Measurements from ENCODE around the gene GNG4.
"Not testable (repeated sequence)": the region's sequence is repeated elsewhere in the genome, so short reads cannot be mapped to it uniquely, and the experiment has no call there.

Gene GNG4

DNA sequence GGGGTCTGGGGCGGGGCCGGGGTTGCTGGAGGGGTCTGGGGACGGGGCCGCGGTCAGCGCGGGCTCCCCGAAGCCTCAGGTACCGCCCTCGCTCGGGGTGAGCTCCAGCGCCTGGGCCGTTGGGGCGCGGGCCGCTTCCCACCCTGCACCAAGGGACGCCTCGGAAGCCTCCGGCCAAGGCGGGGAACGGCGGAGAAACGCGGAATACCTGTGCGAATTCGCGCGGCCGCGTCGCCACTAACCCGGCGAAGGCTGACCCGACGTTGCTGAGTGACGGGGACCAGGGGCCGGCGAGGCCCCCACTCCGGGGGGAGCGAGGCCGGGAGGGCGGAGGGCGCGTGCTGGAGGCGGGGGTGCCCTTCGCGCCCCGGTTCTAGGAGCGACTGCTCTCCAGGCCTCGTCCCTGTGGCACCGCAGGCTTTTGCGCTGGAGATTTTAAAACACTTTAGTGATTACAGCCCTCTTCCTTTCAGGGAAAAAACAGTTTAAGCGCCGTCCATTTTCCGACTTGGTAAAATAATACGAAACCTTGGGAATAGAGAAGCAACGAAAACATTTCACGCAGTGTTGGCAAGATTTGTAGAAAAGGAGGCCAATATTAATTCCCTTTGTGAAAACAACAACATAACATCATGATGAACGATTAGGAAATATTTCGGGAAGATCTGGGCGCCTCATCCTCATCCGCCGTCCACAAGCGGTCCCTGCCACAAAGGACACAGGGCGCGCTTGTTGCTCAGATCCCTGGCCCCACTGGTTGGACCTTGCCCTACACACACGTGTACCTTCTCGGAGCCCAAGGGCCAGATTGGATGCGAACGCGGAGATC lies 971 bp upstream of the GNG4 start:
- no peak for DNase-seq (ENCODE audit: low read depth)

DNA sequence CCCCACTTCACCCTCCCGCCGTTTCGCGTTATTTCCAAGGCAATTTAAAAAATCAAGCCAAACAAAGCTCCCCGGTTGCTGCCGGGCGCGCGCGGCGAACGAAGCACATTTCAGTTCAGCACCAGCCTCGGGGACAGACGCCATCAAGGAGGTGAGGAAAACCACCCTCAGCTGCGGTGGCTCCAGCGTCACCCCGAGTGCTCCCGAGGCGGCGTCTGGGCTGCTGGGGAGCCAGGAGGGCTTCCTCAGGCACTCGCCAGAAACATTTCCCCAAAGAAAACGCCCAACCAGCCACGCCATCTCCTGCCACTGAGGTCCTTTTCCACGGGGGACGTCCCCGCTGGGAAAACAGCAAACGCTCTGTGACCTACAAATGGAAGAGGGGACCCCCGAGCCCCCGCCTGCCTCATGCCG lies 623 bp downstream of the GNG4 start:
- peak; percentile 42 for DNase-seq (ENCODE audit: low read depth)

DNA sequence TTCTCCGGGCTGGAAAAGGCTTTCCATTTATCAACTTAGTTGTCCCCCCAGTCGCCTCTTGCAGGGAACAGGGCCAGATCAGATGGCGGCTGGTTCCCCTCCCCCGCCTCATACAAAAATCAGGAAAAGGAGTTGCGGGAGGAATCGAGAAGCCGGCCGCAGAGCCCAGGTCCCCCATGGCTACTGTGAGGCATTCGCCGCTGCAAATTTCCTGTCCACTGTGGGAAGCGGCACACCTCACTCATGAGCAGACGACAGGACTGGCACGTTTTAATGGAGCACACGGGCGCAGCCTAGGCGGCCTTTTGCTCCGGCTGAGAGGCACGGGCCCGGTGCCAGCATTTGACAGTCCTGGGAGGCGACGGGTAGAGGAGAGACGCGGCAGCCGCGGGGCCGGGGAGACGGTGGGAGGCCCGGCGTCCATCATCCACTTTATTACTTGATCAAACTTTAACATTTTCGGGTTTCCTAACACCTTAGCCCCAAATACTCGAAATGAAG lies 1.1 kb downstream of the GNG4 start:
- DNase-seq (ENCODE audit: low read depth), result no peak

DNA sequence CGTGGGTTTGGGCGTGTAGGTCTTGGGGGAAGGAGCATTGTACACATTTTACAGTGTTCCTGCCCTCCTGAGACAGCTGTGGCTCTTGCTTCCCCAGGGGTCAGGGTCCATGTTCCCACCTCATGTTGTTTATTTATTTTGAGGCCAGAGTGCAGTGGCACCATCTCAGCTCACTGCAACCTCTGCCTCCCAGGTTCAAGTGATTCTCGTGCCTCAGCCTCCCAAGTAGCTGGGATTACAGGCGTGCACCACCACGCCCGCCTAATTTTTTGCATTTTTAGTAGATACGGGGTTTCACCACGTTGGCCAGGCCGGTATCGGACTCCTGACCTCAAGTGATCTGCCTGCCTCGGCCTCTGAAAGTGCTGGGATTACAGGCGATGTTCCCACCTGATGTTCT lies 2.0 kb downstream of the GNG4 start:
- DNase-seq (ENCODE audit: low read depth), result not testable (repeated sequence)

DNA sequence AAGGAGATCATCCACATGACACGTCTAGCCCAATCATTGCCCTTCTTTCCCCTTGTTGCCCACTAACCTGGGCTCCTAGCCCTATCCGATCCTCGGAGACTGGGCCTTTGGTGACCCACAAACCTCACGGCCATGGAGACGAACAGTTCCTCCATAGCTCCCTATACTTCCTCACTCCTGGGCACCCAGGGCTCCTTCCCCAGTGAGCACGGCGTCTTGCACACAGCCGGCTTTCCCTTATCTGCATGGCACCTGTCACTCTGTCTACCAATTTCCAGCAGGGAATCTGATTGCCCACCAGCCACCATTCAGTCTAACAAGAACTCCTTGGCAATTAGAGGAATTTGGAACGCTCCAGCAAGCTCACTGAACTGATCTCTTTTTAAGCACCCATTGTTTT lies 3.1 kb downstream of the GNG4 start:
- DNase-seq (ENCODE audit: low read depth), result no peak

DNA sequence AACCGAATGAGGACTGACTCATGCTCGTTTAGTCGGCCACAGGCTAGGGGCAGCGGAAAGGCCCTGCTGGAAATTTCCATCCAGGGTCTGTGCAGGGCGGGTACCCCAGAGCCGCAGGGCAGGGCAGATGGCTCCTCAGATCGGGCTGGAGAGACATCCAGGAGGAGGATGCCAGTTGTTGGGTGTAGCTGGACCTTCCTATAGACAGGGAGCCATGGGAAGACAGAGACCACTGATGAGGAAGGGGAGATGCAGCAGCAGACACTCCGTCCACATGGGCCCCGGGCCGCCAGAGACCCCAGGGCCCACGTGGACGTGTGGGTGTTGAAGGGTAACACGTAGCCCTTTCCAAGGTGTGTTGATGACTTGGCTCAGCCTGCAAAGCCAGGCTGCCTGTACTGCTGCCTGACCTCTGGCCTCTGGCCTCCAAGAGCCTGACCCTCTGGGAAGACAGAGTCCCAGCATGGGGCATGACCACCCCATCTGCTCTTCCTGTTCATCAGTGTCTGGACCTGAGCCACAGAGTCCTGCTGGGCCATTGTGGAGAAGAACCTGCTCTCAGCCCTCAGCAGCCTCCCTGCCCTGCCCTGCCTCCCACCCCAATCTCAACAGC lies 4.8 kb downstream of the GNG4 start:
- DNase-seq (ENCODE audit: low read depth), result no peak

DNA sequence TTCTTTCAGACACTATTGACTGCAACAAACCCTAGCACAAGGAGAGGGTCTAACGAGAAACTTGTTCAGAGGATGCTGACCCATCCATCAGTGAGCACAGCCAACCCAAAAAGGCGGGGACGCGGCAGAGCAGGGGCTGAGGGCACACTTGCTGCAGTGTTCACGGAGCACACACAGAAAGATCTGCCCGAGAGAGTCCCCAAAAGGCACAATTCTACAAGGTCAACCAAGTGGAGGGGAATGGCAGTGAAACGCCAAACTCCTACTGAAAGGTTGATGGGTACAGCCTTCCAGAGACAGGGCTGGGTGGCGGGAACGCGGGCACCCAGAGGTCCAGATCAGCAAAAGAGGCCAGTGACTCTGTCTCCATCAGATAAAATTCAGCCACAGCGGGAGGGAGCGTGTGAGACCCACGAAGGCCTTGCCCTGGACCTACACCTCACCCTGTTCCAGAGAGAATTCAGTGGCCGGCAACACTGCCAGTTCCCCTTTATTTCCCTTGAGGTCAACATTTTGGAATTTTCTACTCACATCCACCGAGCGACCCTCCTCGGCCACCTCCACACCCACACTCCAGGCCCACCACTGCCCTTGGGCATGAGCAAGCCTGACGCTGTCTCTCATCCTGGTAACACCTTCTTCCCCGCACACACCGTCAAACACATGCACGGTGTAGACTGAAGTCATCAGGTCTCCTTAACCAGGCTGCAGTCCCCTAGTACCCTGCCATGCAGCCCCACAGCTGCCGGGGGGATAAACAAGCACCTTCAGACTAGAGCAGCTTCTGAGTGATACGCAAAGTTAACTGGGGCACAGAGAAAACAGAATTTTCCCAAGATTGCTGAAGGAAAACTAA lies 5.5 kb downstream of the GNG4 start:
- no peak for DNase-seq (ENCODE audit: low read depth)

DNA sequence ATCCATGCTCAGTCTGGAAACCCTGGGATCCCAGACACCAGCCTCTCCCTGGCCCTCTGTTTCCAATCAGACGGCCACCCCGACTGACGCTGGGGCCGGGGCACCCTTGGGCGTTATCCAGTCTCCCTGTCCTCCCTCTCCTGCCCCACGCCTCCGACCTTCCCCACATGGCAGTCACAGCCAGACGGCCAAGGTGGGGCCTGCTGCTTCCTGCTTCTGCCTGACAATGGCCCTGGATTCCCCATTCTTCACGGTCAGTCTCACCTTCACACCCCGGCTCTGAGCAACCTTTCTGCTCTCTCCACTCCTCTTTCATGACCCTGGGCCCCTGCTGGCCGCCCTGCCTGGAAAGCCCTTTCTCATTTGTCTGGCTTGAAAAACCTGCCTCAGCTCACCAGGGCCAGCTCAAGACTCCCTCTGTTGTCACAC lies 6.6 kb downstream of the GNG4 start:
- no peak for DNase-seq (ENCODE audit: low read depth)

DNA sequence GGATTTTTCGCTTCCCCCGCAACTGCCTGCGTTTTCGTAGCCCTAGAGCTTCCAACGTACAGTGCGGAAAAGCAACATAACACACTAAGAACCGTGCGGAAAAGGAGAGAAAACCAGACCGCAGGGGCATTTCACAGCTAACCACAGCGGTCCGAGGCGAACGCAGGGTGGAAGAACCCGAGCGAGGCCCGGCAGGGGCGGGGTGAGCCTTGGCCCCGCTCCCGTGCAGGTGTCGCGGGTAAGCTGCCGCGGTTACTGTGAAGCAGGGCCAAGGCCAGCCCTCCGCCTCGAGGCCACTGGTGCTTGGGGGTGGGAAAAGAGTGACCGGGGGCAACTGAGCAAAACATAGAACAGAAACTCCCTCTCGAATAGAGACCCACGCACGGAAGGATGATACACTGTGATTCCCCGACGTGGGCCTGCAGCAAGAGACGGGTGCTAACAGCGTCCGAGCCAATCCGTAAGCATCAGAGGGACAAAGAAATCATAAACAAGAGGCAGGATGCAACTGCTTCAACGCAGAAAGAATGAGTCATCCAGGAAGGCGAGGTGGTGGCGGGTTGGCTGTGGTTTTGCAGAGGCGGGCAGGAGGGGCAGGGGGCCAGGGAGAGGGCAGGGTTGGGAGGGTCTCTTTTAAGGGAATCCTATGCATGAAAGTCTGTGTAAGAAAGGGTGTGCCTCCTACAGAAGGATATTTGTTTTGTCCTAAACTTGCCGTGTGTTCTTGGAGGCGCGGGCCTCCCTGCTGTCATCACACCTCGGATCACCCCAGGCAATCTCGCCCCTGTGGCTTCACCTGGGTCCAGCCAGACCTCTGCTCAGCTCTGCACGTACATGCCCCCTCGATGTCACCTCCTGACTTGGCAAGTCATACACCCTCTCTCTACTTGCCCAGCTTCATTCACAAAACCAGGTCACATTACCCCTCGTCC lies 7.3 kb downstream of the GNG4 start:
- DNase-seq (ENCODE audit: low read depth), result peak; percentile 37

DNA sequence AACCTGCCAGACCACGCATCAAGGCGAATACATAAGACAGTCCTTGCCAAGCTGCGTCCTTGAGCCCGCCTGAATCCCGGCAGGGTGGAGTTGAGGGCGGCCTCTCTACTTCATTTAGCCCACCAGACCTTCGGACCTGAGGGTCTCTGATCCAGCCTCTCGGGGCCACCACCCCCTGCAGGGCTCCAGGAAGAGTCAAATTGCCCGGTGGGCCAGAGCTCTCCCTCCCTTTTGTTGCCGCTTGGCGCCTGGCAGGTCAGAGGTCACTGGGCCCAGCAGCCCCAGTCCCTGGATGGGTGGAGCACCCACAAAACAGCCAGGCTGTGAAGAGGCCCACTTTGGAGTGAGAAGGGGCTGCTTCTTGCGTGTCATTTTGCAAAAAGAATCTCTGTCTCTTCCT lies 9.0 kb downstream of the GNG4 start:
- DNase-seq (ENCODE audit: low read depth), result no peak

DNA sequence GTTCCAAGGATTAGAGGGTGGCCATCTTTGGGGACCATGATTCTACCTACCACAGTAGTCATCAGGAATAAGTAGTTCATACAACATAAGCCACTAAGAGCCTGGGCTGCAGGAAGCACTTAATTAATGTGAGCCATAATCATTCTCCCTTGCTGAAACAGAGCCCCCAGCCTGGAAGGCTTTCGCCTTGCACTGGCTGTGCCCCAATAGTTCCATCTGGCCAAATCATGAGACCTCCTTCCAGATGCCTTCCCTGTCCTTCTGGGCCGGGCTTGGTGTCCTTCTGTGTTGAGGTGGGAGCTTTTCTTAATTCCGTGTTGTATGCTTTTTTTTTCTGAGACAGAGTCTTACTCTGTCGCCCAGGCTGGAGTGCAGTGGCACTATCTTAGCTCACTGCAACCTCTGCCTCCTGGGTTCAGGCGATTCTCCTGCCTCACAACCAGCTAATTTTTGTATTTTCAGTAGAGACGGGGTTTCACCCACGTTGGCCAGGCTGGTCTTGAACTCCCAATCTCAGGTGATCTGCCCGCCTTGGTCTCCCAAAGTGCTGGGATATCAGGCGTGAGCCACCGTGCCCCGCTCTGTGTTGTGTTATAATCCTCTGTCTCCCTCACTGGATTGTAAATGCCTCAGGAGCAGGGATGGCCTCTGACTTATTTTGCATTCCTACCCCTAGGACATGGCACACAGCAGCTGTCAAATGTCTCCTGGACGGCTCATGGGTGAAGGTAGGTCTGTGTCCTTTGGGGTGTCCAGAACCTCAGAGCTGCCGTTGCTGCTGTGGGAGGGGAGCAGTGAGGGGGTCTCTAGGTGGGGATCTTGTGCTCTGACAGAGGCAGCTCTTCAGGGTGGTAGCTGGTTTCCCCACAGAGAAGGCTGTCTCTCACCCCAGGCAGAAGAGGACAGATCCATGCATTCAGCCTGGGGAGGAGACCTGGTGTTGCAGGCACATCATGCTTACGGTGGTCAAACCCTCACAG lies 10.1 kb downstream of the GNG4 start:
- no peak for DNase-seq (ENCODE audit: low read depth)

DNA sequence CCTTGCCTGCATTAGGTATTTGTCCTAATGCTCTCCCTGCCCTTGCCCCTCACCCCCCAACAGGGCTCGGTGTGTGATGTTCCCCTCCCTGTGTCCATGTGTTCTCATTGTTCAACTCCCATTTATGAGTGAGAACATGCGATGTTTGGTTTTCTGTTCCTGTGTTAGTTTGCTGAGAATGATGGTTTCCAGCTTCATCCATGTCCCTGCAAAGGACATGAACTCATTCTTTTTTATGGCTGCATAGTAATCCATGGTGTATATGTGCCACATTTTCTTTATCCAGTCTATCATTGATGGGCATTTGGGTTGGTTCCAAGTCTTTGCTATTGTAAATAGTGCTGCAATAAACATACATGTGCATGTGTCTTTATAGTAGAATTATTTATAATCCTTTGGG lies 11.0 kb downstream of the GNG4 start:
- DNase-seq (ENCODE audit: low read depth), result not testable (repeated sequence)

DNA sequence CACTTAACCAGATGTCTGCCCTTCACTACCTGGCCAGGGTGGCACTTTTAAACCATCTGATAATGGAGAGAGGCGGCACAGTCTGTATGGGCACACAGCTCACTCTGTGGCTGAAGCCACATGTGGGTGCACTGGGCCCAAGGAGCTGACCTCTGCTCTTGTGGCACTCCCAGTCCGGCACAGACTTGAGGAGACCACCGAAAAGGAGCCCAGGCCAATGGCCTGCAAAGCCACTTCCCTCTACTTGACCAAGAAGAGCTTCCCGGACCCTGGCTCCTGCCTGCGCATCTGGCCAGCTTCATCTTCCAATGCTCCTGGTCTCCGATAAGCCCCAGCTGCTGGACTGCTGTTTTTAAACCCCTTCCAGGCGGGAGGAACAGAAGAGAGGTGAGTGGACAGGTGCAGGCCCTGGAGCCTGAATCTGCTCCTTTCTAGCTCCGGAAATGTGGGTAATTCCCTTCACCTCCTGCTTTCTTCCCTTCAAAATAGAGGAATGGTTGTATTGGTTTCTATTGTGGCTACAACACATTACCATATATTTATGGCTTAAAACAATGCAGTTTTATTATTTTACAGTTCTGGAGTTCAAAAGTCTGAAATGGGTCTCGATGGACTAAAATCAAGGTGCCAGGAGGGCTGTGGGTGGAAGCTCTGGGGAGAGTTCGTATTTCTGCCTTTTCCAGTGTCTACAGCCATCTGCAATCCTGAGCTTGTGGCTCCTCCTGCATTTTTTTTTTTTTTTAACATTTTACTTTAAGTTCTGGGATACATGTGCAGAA lies 11.6 kb downstream of the GNG4 start:
- no peak for DNase-seq (ENCODE audit: low read depth)

DNA sequence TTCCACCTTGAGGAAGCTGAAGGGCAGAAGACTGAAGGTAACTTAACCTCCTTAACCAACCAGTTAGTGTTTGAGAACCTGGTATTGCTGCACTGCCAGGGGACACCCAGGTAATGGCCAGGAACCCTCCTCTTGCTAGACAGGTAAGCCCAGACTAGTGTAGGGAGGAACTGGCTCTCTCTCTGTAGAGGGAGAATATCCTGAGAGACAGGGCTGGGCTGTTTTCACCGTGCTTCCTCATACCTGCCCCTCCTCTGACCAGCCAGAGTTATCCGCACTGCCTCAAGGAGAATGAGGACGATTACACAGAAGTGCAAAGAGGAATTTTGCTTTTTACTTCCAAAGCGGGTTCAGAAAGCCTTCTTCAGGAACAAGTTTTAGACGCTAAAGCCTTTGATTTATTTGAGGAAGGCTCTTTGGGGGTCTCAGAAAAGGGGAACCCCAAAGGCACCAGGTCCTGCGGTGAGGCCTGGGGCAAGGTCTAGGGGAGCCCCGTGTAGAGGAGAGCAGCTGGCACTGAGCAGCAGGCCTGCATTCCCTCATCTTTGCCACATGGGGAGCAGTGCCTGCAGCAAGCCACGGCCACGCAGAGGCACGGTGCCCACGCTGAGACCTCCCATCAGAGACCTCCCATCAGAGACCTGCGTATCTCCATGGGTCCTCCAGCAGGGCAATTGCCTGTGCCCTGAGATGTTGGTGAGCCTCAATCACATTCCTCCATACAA lies 13.5 kb downstream of the GNG4 start:
- DNase-seq (ENCODE audit: low read depth), result no peak

DNA sequence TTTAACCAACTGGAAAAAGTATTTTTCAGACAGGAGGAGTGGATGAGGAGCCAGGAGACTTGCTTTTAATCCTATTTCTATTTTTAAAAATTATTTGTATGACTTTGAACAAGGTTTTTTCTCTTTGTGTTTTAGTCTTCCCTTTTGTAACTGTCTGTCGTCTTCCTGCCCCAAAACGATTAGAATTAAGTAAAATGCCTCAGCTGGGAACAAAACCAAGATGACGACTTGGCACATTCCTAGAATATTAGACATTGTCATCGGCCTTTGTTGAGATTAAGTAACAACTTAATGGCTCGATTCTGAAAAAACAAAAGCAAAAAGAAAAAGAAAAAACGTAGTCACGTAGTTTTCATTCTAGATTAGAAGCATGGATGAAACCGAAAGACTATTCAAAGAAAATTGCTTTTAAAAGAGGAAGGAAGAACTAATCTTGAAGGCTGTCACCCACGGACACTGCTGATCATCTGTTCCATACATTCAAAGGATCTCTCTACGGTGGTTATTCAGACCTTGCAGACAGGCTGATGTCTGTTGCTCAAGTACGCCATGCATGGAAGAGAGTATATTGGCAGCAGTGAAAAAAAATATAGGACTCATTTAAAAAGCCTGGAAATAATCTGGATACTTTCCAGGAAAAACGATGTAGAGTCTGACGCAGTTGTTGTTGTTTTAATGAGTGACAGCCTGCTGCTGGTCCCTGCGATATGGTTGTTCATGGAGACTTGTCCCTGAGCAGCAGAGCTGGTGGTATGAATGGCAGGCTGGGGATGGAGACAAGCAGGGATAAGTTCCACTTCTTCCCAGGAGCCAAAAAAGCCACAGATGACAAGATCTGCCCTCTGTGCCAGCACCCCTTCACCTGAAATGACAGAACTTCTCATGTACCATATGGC lies 16.8 kb downstream of the GNG4 start:
- no peak for DNase-seq (ENCODE audit: low read depth)

DNA sequence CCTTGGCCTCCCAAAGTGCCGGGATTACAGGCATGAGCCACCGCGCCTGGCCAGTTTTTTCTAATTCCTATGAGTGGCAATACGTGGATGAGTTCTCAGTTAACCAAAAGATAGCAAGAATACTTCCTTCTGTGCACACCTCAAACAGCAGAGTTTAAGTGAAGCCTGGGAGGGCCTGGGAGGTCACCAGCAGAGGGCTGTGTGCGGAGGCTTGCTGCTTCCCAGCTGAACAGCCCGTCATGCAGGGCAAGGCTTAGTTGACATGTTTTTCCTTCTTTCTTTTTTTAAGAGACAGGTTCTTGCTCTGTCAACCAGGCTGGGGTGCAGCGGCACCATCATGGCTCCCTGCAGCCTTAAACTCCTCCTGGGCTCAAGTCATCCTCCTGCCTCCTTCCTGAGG lies 17.8 kb downstream of the GNG4 start:
- no peak for DNase-seq (ENCODE audit: low read depth)

DNA sequence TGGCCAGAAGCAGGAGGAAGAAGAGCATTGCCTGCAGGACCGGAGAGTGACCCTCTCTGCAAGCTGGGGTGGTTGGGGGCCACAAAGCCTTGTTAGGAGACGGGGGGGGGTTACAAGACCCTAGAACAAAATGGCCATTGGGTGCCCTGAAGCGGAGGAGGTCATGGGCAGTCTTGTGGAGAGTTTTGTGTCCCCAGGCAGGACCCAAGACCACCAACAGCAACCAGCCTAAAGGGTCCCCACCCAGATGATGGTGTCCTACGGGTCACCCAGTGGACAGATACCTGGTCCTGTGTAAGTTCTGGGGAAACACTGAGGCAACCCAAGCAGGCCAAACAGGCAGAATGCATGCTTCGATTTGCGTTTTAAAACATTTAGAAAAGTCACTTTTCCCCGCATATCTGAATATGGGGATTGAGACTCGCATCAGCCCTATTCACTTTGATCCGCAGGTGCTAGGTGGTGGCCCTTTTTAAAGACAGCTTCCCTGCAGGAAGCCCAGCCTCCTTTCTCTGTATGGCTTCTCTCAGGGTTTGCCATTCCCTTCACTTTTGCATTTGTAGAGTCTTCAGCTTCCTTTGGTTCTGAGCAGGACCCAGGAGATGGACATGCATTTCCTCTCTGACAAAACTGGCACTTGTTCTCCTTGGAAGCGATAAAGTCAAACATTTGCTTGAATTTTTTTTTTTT lies 21.1 kb downstream of the GNG4 start:
- no peak for DNase-seq (ENCODE audit: low read depth)

Data from activated T-cell treated with anti-CD3 and anti-CD28 coated beads for 24 hours (primary cell).